Stimulated activated CD8-positive, alpha-beta memory T cell treated with anti-CD3 and anti-CD28 coated beads, Interleukin-7, amount 100 ng/mL, for 1 hour (primary cell): ENCODE measurements around the gene IFNA1.
"Not testable (repeated sequence)": the region's sequence is repeated elsewhere in the genome, so short reads cannot be mapped to it uniquely, and the experiment has no call there.

Experiments
- DNase-seq, 2 donors: peaks; one replicate each; pipeline ENCODE4 v3.0.0-alpha.2; 2020; ENCODE audit warnings: low read depth in 2 of 2

The IFNA1 gene

DNA sequence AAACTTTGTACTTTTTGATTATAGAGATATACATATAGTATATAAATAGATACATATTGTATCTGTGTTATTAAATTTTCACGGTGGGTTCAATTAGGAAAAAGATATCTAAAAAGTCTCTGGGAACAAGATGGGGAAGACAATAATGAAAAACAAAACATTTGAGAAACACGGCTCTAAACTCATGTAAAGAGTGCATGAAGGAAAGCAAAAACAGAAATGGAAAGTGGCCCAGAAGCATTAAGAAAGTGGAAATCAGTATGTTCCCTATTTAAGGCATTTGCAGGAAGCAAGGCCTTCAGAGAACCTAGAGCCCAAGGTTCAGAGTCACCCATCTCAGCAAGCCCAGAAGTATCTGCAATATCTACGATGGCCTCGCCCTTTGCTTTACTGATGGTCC is at the start of gene IFNA1:
Gene IFNA1, plus strand, starts transcription at position 301 of the 400 bp plus-strand sequence. Its CDS starts 69 bp downstream, at position 370.
- DNase-seq, result no peak

DNA sequence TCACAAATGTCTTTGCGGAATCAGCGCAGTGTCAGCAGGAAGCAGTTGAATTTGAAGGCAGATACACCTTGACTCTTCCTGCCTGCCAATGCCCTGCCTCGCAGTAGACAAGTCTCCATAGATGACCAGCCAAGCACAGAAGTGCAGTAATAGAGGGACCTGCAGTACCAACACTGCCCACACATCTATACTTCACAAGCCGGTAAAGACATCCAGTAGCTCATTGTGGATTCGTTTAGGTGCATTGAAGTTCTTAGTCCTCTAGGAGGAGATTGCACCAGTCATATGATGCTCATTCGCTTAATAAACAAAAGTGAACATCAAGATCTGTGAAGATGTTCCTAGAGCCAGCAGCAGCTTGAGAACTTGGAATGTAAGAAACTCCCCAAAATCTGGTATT is 48.0 kb upstream of the IFNA1 start:
- DNase-seq, result no peak

DNA sequence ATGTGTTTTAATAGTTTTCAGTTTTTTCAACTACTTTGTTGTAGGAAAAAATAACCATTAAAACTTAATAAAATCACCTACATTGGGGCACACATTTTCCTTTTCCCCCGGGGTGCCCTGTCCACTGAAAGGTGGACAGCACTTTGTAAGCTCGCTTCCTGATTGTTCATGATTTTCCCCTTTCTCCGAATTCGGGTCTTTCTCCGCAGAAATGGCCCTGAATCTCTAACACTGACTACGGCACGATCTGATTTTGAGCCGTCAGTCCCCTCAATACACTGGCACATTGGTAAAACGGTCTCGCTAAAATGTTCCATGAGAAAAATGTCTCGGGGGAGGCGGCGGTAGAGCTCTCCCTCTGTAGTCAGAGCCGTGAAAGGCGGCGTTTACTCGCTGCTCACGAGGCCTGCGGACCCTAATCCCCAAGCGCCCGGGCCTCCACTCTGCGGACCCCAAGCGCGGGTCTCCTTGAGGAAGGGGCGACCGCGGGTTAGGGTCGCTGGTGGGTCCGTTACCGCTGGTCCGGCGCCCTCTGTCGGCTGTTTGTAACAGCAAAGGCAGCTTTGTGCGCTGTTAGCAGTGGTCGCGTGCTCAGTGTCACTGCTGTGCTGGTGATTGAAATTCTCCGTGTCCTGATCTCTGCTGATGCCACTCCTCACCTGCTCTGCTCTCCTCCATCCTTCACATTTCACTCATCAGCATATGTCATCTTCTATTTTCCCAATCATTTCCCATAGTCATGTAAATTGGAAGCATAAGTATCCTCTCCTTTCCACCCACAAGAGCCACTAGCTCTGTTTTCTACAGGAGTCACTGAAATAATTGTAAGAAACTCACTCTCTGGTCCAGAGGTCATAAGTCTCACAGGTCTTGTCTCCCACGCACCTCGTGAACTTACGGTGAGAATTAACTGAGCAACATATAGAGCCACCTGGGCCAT is 44.2 kb upstream of the IFNA1 start:
- DNase-seq, result peak; percentile 19 to 37

DNA sequence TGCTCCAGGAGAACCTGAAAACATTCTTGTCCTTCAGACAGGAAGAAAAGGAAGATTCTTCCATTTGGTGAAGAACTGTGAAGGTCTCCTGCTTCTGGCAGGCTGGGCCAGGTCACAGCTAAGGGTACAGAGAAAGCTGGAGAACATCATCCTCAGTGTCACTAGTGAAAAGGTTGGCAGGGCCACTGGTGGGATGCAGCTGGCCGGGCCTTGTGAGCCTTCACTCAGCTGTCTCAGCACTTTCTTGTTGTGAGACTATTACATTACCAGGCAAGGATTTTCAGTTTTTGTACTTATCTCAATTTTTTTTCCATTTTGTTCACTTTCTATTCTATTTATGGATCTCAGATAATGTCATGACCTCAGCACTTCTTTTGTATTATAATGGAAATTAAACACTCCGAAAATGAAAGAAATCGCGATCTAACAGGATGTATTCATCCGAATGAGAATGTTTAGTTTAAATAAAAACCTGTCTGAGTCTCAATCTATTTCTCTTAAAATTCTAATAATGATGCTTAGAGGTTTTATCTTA is 41.2 kb upstream of the IFNA1 start:
- no peak for DNase-seq

DNA sequence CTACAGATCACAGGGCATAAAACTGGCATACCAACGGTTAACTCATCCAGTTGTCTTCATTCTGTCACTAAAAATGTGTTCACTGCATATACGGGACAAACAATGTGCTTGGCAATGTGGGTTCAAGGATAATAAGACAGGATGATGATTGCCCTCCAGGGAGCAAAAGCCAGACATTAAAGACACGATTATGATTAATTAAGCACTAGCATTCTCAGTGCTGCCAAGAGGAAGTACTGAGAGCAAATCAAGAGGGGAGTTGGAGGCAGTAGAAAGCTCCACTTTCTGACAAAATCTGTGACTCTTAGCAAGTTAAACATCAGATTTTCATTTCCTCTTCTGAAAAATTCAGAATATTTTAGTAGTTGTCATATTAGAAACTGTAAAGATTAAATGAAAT is 40.3 kb upstream of the IFNA1 start:
- no peak for DNase-seq

DNA sequence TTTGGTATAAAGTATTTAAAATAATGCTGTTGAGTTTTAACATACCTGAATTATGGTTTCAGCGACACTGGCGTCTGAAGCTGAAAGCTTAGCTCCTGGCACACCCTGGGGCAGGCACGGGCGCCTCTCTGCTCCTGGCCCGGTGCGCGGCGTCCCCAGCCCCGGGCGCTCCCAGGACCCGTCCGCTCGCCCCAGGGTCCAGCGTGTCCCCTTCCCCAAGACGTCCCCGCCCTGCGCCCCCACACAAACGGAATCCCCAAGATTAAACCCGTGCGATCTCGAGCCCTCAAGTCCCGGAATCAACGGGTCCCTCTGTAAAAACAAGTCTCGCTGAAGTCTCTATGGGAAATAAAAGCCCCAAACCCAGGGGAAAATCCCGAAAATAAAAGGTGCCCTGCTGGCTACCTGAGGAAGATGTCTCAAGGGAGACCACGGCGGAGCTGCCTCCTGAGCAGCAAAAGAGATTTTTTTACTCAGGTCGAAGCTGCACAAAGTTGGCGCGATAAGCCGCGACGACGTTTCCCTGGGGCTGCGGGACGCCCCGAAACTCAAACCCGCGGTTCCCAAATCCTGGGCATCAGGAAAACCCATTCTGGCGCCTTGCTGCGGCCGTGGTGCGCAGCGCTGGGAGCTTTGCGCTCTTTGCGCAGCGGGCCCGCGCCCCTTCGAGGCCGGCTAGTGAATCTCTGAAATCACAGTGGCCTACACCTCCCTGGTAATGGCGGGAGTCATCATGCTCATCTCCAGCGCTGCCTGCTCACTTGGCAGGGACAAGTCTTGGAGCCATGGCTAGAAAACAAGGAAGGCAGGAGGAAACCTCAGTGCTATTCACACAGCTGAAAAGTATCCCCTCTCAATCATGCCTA is 37.6 kb upstream of the IFNA1 start:
- DNase-seq, result no peak

DNA sequence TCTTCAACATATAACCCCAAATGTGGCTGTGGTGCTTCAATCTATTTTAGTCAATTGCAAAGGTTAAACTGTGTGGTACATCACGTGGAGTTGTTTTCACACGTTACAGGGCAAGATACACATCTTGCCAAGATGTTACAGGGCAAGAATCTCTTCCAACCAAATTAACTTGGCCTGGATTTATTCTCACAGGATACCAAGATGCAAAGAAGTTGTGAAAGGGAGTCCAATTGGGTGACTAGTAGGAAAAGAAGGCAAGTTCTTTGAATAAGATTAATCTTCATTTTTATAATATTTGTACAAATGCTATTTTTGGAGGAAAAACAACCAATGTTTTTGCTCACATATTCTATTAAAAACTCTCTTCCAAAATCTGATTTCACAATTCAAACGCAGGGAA is 36.1 kb upstream of the IFNA1 start:
- no peak for DNase-seq

DNA sequence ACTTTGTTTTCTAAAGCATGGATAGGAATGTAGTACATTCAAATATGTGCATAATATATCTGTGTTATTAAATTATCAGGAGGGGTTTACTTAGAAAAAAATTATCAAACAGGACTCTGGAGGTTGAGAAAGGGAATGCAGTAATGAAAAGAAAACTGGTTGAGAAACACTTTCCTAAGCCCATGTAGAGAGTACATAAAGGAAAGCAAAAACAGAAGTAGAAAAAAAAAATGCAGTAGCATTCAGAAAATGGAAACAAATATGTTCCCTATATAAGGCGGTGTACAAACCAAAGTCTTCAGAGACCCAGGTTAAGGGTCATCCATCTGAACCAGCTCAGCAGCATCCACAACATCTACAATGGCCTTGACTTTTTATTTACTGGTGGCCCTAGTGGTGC is 31.4 kb upstream of the IFNA1 start, which contains the start of gene IFNA8:
Gene IFNA8, plus strand, starts transcription at position 301 of the 400 bp plus-strand sequence. Its CDS starts 60 bp downstream, at position 361.
- DNase-seq, result no peak

DNA sequence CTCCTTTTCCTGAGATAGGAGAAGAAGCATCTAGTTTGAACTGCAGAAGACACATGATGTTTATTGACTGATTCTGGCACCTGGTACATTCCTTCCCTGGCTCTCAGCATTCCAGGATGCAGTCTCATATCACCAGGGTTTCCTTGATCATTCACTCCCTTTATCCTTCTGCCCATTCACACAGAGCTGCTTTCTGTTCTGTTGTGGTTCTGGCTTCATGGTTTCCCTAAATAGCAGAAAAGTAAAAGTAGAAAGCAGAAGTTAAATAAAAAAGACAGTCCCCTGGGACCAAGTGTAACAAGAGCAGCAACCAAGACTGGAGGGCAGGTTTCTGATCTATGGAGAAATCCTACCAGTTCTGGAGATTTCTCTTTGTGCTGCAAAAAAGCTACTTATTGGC is 28.1 kb upstream of the IFNA1 start:
- no peak for DNase-seq

DNA sequence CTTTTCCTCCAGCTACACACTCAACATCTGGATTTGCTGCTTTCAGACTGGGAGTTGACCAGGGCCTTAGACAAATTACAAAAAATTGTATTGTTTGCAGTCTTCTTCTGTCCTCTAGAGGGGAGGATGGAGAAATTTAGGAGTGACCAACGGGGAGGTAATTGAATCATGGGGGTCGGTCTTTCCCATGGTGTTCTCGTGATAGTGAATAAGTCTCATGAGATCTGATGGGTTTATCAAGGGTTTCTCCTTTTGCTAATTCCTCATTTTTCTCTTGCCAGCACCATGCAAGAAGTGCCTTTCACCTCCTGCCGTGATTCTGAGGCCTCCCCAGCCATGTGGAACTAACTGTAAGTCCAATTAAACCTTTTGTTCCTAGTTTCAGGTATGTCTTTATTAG is 27.1 kb upstream of the IFNA1 start:
- DNase-seq, result no peak

DNA sequence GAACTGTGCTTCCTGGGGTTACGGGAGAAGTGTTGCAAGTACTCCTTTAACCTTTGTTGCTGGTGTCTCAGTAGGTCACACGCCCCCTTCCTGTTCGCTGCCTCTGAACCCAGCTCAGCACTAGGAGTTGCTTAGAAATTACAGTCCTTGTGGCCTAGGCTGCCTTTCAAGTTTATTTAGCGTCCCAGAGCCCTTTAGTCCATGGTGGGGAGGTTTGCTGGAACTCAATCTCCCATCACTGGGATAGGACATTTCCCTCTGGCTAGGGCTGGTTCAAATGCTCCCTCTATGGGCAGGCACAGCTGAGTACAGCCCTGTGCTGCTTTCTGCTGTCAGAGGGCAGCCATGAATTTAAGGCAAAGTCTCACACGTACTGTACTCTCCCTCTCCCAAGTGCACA is 26.6 kb upstream of the IFNA1 start:
- DNase-seq, result no peak

DNA sequence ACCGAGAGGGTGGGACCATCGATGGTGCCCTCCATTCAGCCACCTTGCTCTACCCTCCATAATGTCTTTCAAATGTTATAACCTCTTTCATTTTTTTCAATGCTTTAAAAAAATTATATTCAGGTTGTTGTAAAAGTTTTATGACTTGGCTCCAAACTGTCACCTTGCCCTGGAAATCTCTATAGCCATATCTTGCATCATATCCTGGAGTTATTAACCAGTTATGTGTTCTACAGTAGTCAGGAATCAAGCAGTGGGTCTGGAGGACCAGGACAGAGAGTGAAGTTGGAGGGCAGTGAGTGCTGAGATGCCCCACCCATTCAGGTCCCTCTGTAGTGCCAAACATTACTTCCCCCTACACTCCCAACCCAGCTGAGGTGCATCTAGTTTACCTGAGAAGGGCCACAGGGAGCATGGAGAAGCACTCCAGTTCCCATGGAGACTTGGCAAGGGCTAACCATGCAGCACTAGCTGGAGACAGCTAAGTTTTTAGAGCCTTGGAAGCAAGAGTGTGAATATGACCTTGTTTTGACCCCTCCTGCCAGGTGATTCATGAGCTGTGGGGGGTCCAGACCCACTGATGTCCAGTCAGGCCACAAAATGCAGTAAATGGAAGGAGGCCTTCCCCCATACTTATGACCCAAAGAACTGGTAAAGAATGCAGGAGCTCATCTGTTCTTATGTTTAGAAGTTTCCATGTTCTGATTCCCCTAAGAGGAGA is 25.9 kb upstream of the IFNA1 start:
- no peak for DNase-seq

DNA sequence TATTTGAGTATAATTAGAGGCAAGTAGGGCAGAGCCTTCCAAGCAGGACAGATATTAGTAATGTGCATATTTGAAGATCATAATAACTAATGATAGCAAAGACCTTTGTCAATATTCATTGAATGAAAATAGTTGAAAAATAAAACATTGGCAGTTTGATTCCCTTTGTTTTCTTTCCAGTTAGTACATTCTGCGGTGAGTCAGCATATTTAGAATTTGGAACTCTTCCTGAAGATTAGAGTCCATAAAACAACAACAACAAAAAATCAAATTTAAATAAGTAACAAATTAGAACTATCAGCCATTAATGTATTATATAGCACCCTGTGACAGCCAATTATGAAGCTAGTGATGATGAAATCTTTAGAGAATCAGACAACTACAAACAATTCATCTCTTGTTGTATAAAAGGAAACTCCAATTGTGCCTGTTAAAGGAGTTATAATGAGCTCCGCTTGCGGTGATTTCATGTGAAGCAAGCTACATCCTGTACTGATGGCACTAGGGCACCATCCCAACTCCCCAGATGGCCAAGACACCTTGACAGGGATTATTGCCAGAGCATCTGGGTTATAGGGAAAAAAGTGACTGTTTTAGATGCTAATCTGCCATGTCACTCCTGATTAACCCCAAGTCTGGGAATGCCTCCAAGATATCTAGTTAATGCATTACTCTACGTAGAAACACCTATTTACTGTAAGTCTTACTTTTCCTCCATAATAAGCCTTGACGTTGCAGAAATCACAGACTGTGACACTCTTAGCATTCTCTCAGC is 24.6 kb upstream of the IFNA1 start:
- no peak for DNase-seq

DNA sequence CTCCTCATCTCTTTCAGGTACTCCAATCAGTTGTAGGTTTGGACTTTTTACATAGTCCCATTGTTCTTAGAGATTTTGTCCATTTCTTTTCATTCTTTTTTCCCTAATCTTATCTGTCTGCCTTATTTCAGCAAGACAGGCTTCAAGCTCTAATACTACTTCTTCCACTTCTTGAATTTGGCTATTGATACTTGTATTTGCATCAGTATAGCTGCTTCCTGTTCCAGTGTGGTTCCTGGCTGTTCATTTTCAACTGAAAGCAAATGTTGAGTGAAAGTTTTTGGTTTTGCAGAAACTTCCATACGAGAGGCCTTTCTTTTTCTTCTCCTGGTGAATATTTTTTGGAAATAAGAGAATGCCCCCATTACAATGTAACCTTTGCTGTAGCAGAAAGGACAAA is 12.0 kb upstream of the IFNA1 start:
- DNase-seq, result no peak

DNA sequence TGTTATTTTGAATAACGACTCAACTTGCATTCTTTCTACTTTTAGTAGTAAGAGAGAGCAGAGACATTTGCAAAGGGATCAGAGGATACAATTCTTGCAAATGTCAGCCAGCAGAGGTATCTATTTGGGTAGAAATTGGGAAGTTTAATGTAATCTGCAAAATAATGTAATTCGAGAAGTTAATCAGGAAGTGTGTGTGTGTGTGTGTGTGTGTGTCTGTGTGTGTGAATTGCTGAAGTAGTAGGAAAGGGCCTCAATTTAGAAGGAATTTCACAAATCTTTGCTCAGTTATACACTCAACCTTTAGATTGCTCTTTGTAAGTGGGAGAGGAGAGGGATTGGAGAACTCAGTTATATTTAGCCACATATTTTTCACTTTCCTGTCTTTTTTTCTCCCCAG is 11.0 kb upstream of the IFNA1 start:
- no peak for DNase-seq

DNA sequence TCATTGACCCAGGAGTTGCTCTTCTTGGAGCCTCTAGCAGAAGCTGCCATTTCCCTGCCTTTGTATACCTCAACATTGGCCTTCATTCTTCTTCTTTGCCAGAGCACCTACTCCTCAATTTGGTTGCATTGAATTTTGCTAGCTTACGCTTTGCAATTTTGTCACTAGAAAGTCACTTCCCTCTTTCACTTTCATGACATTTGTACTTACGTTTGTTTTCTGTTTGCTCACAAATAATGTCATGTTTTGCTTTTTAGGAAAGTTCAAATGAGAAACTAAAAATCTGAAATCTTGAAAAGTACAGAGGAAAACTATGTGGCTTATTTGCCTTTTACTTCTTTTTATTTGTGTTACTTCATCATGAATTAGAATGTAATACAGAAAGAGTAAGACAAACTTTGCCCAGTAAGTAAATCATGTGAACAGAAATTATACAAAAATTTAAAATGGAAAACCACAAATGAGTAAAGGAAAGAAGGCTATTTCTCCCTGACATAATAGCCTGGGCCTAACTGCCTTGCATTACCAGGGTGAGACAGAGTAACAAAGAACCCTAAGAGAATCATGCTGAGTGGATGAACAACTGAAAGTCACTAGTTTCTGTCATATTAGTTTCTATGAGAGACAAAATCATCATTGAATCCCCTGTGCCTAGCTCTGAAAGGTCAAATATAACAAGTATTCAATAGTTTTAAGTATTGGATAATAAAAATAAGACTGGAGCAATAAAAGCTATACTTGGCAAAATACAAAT is 7.4 kb upstream of the IFNA1 start:
- DNase-seq, result no peak

DNA sequence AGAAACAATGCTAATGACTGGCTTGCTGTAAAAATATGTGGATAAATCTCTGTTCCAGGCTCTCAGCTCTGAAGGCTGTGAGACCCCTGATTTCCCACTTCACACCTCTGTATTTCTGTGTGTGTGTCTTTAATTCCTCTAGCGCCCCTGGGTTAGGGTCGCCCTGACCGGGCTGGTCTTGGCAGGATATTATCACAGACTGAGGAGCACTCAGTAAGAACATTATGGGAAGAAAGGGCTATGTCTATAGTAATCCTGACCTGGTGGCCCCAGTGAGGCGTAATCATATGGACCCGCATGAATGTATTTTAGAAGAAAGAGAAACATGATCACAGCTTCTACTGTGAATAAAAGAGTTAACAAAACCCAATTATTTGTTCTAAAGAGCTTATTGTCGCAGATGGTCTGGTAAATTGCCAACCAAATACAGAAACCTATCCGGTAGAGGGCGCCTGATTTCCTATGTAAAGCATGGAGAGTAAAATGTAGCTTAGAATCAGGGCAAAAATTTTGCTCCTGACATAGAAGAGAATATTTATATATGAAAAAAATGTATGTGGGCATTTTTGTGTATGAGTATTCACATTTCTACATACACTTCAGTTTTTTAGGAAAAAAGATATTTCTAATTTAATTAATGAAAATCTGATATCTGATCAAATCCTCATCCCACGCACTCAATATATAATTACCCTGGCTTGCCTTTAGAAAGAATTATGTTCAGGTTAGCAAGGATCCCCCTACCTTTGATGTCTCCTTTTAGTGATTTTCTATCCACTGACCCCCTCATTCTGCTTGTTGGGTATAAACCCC is 5.8 kb upstream of the IFNA1 start:
- DNase-seq, result peak; percentile 4 to 8

DNA sequence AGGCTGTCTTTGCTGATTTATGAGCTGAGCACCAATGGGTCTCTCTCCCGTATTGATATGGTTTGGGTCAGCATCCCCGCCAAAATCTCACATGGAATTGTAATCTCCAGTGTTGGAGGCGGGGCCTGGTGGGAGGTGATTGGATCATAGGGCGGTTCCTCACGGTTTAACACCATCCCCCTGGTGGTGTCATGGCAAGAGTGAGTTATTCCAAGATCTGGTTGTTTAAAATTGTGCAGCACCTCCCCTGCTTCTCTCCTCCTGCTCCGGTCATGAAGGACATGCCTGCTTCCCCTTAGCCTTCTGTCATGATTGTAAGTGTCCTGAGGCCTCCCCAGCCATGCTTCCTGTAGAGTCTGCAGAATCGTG is 5.2 kb upstream of the IFNA1 start:
- not testable (repeated sequence) for DNase-seq

DNA sequence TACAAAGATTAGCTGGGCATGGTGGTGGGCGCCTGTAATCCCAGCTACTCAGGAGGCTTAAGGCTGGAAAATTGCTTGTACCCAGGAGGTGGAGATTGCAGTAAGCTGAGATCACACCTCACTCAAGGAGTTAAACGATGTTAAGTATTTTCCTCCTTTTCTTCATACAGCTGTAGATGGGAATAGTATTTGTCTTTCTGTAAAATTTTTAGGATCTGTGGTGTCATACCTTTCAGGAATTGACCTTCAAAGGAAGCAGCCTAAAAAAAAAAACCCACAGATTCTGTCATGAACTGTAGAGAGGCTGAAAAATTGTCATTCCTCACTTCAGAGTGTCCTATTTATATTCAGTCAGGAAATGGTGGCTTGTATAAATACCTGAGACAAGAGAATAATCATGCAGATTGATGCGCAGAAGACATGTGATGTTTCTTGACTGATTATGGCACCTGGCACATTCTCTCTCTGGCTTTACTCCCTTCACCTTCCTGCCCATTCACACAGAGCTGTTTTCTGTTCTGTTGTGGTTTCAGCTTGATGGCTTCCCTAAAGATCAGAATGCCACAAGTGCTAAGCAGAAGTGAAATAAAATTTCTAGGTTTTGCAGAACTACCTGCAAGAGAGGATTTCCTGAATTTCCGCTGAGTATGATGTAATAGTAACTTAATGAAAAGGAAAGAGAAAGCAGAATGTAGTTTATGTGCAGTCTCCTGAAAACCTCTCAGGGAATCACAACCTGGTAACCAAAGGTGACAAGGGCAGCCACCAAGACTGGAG is 3.8 kb downstream of the IFNA1 start:
- no peak for DNase-seq
